A673 (cell line): ENCODE measurements around the gene CRYGC. TPM values are rescaled to one million over a fixed set of nuclear protein-coding genes. Genes with fewer than 3 reads are reported as not detected.

Source experiments
- BruUV-seq: library from RNA; stranded (reverse); fragments of 400-500 nt; replicated peaks from 2 replicates; lab custom pipeline; 2021; lab: Mats Ljungman, UMichigan
- CTCF ChIA-PET: fragments of 300-600 bp; sonication (Branson Sonifier 250); formaldehyde crosslinking; loops from one replicate; lab custom pipeline; 2022; ENCODE audit warnings: antibody characterized with exemption; lab: Charles Lee
- POLR2A ChIA-PET: fragments of 300-600 bp; sonication (Branson Sonifier 250); formaldehyde crosslinking; loops from one replicate; lab custom pipeline; 2022; ENCODE audit warnings: antibody characterized with exemption; ENCODE audit not compliant: low non-redundant PET; lab: Charles Lee
- DNase-seq: peaks from one replicate; pipeline ENCODE4 v3.0.0-alpha.2; 2015; ENCODE audit warnings: low spot score
- H3K27ac ChIP-seq: fragments of 200-600 bp; sonication (generic); 2 replicates; pipeline ENCODE4 v1.5.1; 2016; ENCODE audit warnings: mixed run types, low read depth, mild to moderate bottlenecking, mixed read lengths, antibody characterized with exemption, low read length; ENCODE audit not compliant: poor library complexity, severe bottlenecking
- H3K27me3 ChIP-seq: fragments of 200-600 bp; sonication (generic); replicated peaks from 2 replicates; pipeline ENCODE4 v1.6.1; 2017; ENCODE audit warnings: mixed run types, low read depth, mild to moderate bottlenecking, mixed read lengths, antibody characterized with exemption, low read length; ENCODE audit not compliant: insufficient read depth, poor library complexity
- H3K36me3 ChIP-seq: fragments of 200-600 bp; sonication (generic); 2 replicates; pipeline ENCODE4 v1.6.1; 2016; ENCODE audit warnings: mixed run types, mild to moderate bottlenecking, mixed read lengths, antibody characterized with exemption, low read length; ENCODE audit not compliant: insufficient read depth, poor library complexity, severe bottlenecking
- H3K4me1 ChIP-seq: fragments of 200-600 bp; sonication (generic); 2 replicates; pipeline ENCODE4 v1.6.1; 2017; ENCODE audit warnings: mixed run types, mild to moderate bottlenecking, mixed read lengths, antibody characterized with exemption, low read length; ENCODE audit not compliant: insufficient read depth, poor library complexity, severe bottlenecking
- H3K4me3 ChIP-seq: fragments of 200-600 bp; sonication (generic); 2 replicates; pipeline ENCODE4 v1.5.1; 2016; ENCODE audit warnings: low read depth, mixed run types, mild to moderate bottlenecking, mixed read lengths, low read length; ENCODE audit not compliant: poor library complexity, severe bottlenecking
- H3K9me3 ChIP-seq: fragments of 200-600 bp; sonication (generic); 2 replicates; pipeline ENCODE4 v1.6.1; 2016; ENCODE audit warnings: mixed run types, low read depth, mild to moderate bottlenecking, mixed read lengths, antibody characterized with exemption, low read length; ENCODE audit not compliant: poor library complexity, severe bottlenecking
- CTCF ChIP-seq: fragments of 300-800, 200-600 bp; sonication (generic); conservative IDR thresholded peaks from 2 replicates; pipeline ENCODE4 v1.5.1; 2017; ENCODE audit warnings: low read depth, mild to moderate bottlenecking, antibody characterized with exemption, low read length, moderate library complexity, mixed read lengths
- EZH2 ChIP-seq: fragments of 200-600 bp; sonication (generic); IDR thresholded peaks from 2 replicates; pipeline ENCODE4 v1.6.1; 2017; ENCODE audit warnings: borderline replicate concordance, low read depth, mild to moderate bottlenecking, mixed read lengths, antibody characterized with exemption, low read length; ENCODE audit not compliant: poor library complexity, severe bottlenecking
- intact Hi-C: fragments of 100-400 bp; cut with micrococcal nuclease; formaldehyde crosslinking; loops from one replicate; pipeline ENCODE4 v1.10.0; 2022; ENCODE audit not compliant: unreplicated experiment
- total RNA-seq: library from RNA; stranded (reverse); gene quantifications from 2 replicates; pipeline ENCODE4 v1.2.3, GENCODE V29; 2021

The CRYGC gene
- total RNA-seq, 1 experiment from 2014 or later: not detected

GRCh38 chr2:208175069-208175839, 45.6 kb upstream of the CRYGC start:
- H3K27ac ChIP-seq: no peak overlapping the region
- H3K27me3 ChIP-seq: no peaks in the 10 kb centered on the region
- no TSS peak for BruUV-seq
- H3K36me3 ChIP-seq: no peaks in the 10 kb centered on the region
- intact Hi-C loops: loop anchor here (1.0 to 5.0 kb wide), 2 partner anchors 79 to 302 kb away; no protein-coding TSS in a partner anchor
- H3K4me1 ChIP-seq: peaks cover 4% of the 10 kb centered on the region
- no peaks in the 10 kb centered on the region for H3K9me3 ChIP-seq
- TF ChIP-seq EZH2 (no peak), CTCF (peak; percentile 92)
- no peak overlapping the region for H3K4me3 ChIP-seq
- ChIA-PET CTCF (interaction anchor here (0.5 to 1.2 kb wide), 3 partner anchors 60 to 429 kb away, joined by 3 to 8 read pairs (median 4); partner anchors contain the start of gene IDH1), POLR2A (no interaction called here)
- peak; percentile 93 for DNase-seq

- TF ChIP-seq EZH2: no peak
- no peak for TF ChIP-seq CTCF
- H3K27me3 ChIP-seq: no peaks in the 10 kb centered on the region
- no TSS peak for BruUV-seq
- H3K4me3 ChIP-seq: no peak overlapping the region
- H3K27ac ChIP-seq: no peak overlapping the region
- ChIA-PET CTCF (no interaction called here), POLR2A (no interaction called here)
- no peak for DNase-seq
- H3K4me1 ChIP-seq: peaks cover 4% of the 10 kb centered on the region
- intact Hi-C loops: no loop called here
- H3K36me3 ChIP-seq: no peaks in the 10 kb centered on the region
- no peaks in the 10 kb centered on the region for H3K9me3 ChIP-seq
Observed at GRCh38 chr2:208174144-208174543, 44.5 kb upstream of the CRYGC start.

- intact Hi-C loops: no loop called here
- POLR2A ChIA-PET: no interaction called here
- no peaks in the 10 kb centered on the region for H3K36me3 ChIP-seq
- CTCF ChIA-PET: no interaction called here
- H3K9me3 ChIP-seq: no peaks in the 10 kb centered on the region
- no TSS peak for BruUV-seq
- H3K4me3 ChIP-seq: no peak overlapping the region
- H3K27me3 ChIP-seq: no peaks in the 10 kb centered on the region
- no peak for DNase-seq
- H3K27ac ChIP-seq: no peak overlapping the region
- H3K4me1 ChIP-seq: peaks cover 4% of the 10 kb centered on the region
- TF ChIP-seq EZH2 (no peak), CTCF (no peak)
Observed at GRCh38 chr2:208172125-208172524, 42.5 kb upstream of the CRYGC start.
